HFF-Myc (cell line): Measurements from ENCODE around the gene KRTAP21-3.
"Not testable (repeated sequence)": the region's sequence is repeated elsewhere in the genome, so short reads cannot be mapped to it uniquely, and the experiment has no call there.

Experiments used
- DNase-seq: peaks from one replicate; pipeline ENCODE4 v3.0.0-alpha.2; 2011; ENCODE audit warnings: low read depth; ENCODE audit errors: extremely low read depth
- H3K4me3 ChIP-seq: replicated peaks from 2 replicates; pipeline ENCODE4 v1.5.1; 2011; ENCODE audit warnings: low read depth, mild to moderate bottlenecking, control low read depth, low read length
- CTCF ChIP-seq: IDR thresholded peaks from 2 replicates; pipeline ENCODE4 v1.5.1; 2012; ENCODE audit warnings: mild to moderate bottlenecking, low read depth, low read length, control low read depth; ENCODE audit errors: missing control alignments

Gene KRTAP21-3, protein sequence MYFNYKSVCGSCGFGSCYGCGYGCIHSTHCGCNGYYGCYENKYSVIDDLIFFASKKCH

DNA sequence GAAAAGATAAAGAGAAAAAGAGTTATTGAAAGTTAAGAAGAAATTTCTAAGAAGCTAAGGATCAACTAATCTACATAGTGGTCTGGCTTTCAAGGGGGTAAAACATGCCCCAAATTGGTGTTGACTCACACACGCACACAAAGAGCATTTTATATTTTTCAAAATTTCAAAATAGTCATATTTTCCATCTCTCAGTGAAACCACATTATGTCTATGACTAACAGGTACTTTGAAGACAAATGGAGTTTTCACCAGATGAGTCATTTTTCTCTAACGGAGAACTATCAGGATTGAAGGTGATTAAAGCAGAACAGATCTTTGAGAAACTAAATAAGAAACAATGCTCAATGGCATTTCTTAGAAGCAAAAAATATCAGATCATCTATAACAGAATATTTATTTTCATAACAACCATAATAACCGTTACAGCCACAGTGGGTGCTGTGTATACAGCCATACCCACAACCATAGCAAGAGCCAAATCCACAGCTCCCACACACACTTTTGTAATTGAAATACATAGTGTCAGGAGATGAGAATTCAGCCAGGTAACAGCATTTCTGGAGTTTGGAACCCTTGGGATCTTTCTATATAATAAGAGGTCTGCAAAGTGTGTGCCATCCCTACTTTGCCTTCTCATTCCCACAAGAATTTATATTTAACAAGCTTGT lies at the start of gene KRTAP21-3:
Gene KRTAP21-3, minus strand, starts transcription at position 539 of the 671 bp plus-strand sequence. Its CDS starts 18 bp downstream, at position 521.
- H3K4me3 ChIP-seq = no peak within 1 kb of the TSS
- no peak for TF ChIP-seq CTCF
- DNase-seq = no peak

- no peak for DNase-seq
- TF ChIP-seq CTCF = no peak
- no peak overlapping the region for H3K4me3 ChIP-seq
These were observed 42.2 kb upstream of the KRTAP21-3 start for GRCh38 chr21:30760776-30761175.

GRCh38 chr21:30758306-30758705 lies 39.7 kb upstream of the KRTAP21-3 start:
- no peak for TF ChIP-seq CTCF
- no peak overlapping the region for H3K4me3 ChIP-seq
- DNase-seq = no peak

DNA sequence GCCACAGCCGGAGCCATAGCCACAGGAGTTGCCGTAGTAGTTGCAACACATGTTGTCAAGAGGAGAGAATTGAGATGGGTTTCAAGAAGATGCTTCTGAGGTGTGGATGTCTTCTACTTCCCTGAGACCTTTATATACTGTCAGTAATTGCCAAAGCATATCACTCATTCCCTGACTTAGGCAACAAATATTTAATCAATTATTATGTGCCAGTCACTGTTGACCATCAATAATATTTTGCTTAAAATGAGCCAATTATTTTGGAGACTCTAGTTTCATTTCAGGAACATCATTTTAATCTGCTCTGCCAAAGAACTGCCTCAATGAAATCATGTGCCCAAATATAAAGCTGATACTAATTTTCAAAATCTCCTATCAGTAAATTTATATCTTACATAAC lies 36.8 kb upstream of the KRTAP21-3 start, which contains the start of gene KRTAP21-1:
Gene KRTAP21-1, minus strand, starts transcription at position 101 of the 400 bp plus-strand sequence. Its CDS starts 50 bp downstream, at position 51.
- not testable (repeated sequence) for DNase-seq

GRCh38 chr21:30747159-30747558 lies 28.6 kb upstream of the KRTAP21-3 start, which contains the start of gene KRTAP21-2:
TSS of gene KRTAP21-2 (minus strand) at chr21:30747259. CDS start at chr21:30747202, 57 bp downstream.
- TF ChIP-seq CTCF = no peak
- no peak within 1 kb of the TSS for H3K4me3 ChIP-seq
- no peak for DNase-seq

More for the DNA sequence above, 36.8 kb upstream of the KRTAP21-3 start, which contains the start of gene KRTAP21-1:
- H3K4me3 ChIP-seq = not testable (repeated sequence)

DNA sequence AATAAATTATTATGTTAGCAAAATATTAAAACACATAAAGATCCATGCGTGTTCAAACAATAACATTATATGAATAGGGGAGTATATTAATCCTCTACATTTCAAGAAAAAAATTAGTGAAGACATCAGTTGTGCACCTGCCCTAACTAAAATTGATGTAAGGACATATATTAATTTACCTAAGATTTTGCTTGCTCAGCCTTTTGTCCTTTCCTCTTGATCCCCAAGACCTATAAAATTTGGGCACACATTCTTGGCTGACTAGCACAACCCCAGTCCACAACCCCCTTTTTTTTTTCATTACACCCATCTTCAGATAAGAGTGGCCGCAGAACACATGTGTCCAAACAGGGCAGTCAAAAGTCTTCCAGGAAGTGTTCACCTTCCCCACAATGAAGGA lies 21.9 kb upstream of the KRTAP21-3 start:
- no peak for DNase-seq
- TF ChIP-seq CTCF = no peak

GRCh38 chr21:30733026-30733425 lies 14.4 kb upstream of the KRTAP21-3 start:
- no peak for TF ChIP-seq CTCF
- no peak for DNase-seq

More for the DNA sequence above, 21.9 kb upstream of the KRTAP21-3 start:
- no peak overlapping the region for H3K4me3 ChIP-seq

More at GRCh38 chr21:30733026-30733425, 14.4 kb upstream of the KRTAP21-3 start:
- H3K4me3 ChIP-seq = no peak overlapping the region
